ENCODE results near the gene CLEC11A.
"Not testable (repeated sequence)": the region's sequence is repeated elsewhere in the genome, so short reads cannot be mapped to it uniquely, and the experiment has no call there.

CLEC11A gene

DNA sequence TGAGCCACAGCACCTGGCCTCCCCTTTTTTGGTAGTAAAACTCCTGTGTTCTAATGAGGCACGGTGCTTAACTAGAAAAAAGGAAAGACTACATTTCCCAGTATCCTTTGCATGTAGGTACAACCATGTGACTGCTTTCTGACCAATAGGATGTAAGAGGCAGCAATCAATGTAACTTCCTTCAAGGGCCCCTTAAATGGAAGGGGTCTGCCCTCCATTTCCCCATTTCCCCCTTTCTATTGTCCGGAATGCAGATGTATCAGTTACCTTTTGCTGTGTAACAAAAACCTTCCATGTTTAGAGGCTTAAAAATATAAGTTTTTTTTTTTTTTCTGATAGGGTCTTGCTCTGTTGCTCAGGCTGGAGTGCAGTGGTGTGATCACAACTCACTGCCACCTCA lies 49.3 kb downstream of the CLEC11A start:
- TF ChIP-seq, protein P1, sequence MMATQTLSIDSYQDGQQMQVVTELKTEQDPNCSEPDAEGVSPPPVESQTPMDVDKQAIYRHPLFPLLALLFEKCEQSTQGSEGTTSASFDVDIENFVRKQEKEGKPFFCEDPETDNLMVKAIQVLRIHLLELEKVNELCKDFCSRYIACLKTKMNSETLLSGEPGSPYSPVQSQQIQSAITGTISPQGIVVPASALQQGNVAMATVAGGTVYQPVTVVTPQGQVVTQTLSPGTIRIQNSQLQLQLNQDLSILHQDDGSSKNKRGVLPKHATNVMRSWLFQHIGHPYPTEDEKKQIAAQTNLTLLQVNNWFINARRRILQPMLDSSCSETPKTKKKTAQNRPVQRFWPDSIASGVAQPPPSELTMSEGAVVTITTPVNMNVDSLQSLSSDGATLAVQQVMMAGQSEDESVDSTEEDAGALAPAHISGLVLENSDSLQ (IDR thresholded peaks at IDR 0.05) = no peak
- TF ChIP-seq SUZ12 (IDR thresholded peaks at IDR 0.05) = no peak
- TF ChIP-seq FOXM1 (IDR thresholded peaks at IDR 0.05; ENCODE audit: borderline replicate concordance) = no peak
- no peak for TF ChIP-seq BHLHE40 (IDR thresholded peaks at IDR 0.05; ENCODE audit: borderline replicate concordance)
- TF ChIP-seq ARNT (IDR thresholded peaks at IDR 0.05) = no peak
- TF ChIP-seq LEF1 (IDR thresholded peaks at IDR 0.05; ENCODE audit: borderline replicate concordance) = no peak
- TF ChIP-seq CTBP1 (IDR thresholded peaks at IDR 0.05; ENCODE audit: borderline replicate concordance) = no peak
- TF ChIP-seq ZNF384 (IDR thresholded peaks at IDR 0.05) = no peak
- no peak for TF ChIP-seq SP1 (IDR thresholded peaks at IDR 0.05)
- no peak; the same call in 1 of the 2 replicates for TF ChIP-seq ELF4 (IDR thresholded peaks at IDR 0.05)
- no peak for TF ChIP-seq L3MBTL2 (conservative IDR thresholded peaks at IDR 0.05)
- TF ChIP-seq NFRKB (IDR thresholded peaks at IDR 0.05) = no peak
- TF ChIP-seq TARDBP (IDR thresholded peaks at IDR 0.05) = no peak
- no peak for TF ChIP-seq HDGF (IDR thresholded peaks at IDR 0.05; ENCODE audit: borderline replicate concordance)
- no peak for TF ChIP-seq FOXK2 (IDR thresholded peaks at IDR 0.05)
- no peak for TF ChIP-seq FOXA1 (IDR thresholded peaks at IDR 0.05)
- ChIA-PET POLR2A (interaction anchor here (0.8 kb wide), 1 partner anchor 97 kb away, joined by 4 read pairs; no protein-coding TSS in a partner anchor), CTCF (no interaction called here)
- no peak for DNase-seq (ENCODE audit: extremely low spot score)

DNA sequence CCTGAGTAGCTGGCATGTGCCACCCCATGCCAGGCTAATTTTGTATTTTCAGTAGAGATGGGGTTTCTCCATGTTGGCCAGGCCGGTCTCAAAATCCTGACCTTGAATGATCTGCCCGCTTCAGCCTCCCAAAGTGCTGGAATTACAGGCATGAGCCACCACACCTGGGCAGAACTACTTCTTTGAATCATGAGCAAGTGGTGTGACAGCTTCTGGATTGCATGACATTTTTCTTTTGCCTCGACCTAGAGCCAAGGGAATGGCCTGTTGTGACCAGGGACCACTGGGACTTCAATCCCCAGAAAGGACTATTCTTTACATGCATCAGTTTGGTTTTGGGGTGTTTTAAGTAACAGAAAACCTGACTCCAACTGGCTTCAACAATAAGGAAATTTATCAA lies 49.7 kb downstream of the CLEC11A start:
- POLR2A ChIA-PET = interaction anchor here (0.8 kb wide), 1 partner anchor 98 kb away, joined by 4 read pairs; no protein-coding TSS in a partner anchor
- DNase-seq (ENCODE audit: extremely low spot score); CTCF ChIA-PET: not testable (repeated sequence)

DNA sequence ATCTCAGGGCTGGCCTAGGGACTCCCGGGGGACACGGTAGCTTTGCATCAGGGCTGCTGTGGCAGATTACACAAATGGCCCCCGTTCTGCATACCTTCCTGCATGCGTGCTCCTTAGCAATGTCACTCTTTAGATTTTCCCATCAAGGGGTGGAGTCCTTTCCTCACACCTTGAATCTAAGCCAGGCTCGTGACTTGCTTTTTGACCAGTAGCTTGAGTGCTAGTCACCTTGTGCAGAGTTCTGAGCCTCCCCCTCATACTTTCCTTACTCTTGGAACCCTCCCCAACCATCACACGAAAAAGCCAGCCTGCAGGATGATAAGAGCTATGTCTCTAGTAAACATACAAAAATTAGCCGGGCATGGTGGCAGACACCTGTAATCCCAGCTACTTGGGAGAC lies 50.3 kb downstream of the CLEC11A start:
- DNase-seq (ENCODE audit: extremely low spot score); CTCF ChIA-PET: not testable (repeated sequence)
- POLR2A ChIA-PET = interaction anchor here (1.3 kb wide), 1 partner anchor 31 kb away, joined by 4 read pairs; no protein-coding TSS in a partner anchor

Measured in HEK293T (cell line).